ENCODE measurements around the gene GPR142. TPM values are rescaled to one million over a fixed set of nuclear protein-coding genes. Genes with fewer than 3 reads are reported as not detected.

Gene GPR142
- total and polyA plus RNA-seq, 2 of the 13 experiments (the other 11 are each of a cell fraction or from before 2014, with no cell fraction given), result not detected

- no peaks in the 10 kb centered on the region for H3K36me3 ChIP-seq (replicated peaks in 1 of 2; ENCODE audit: control insufficient read depth in 1 of 2, insufficient read depth in 2 of 2, low read length in 2 of 2)
- H2AFZ ChIP-seq (ENCODE audit: low read length), result no peak overlapping the region
- WGBS (ENCODE audit: low lambda C conversion rate), result 73% methylated on average over 5 of the region's 12 CpGs
- H3K4me1 ChIP-seq (ENCODE audit: insufficient read depth, low read length), result peaks cover 4% of the 10 kb centered on the region
- no peak overlapping the region for H3K27ac ChIP-seq (ENCODE audit: extremely low read length, insufficient read depth, low read length)
- TF ChIP-seq FOXC1 (CRISPR knock-in tag; IDR thresholded peaks at IDR 0.05; ENCODE audit: borderline replicate concordance), result no peak
- TF ChIP-seq ZNF891 (CRISPR knock-in tag; IDR thresholded peaks at IDR 0.05), result 0 out of 2 replicates have a peak, but pooled peaks have one; percentile 40
- no peaks in the 10 kb centered on the region for H4K20me1 ChIP-seq (ENCODE audit: insufficient read depth, low read length)
- peaks cover 7 to 41% of the 10 kb centered on the region in 2 experiments; a peak in 4 of 5 replicates for H3K27me3 ChIP-seq (ENCODE audit: control insufficient read depth in 1 of 2, insufficient read depth in 2 of 2, low read length in 2 of 2)
- no peaks in the 10 kb centered on the region for H3K79me2 ChIP-seq (ENCODE audit: insufficient read depth, low read length)
- H3K9ac ChIP-seq (ENCODE audit: insufficient read depth, low read depth, low read length), result no peak overlapping the region
- intact Hi-C loops (cut with micrococcal nuclease; ENCODE audit: unreplicated experiment) (no loop called here), in situ Hi-C loops (cut with HindIII; ENCODE audit: extremely low pct_ligation_motif_present, low pct_unique_long_range_greater_than_20kb) (no loop called here)
- H3K9me3 ChIP-seq (ENCODE audit: low read length), result no peaks in the 10 kb centered on the region
- DNase-seq (ENCODE audit: low spot score) (no peak), FAIRE-seq (no peak), ATAC-seq (peak; percentile 11; the same call in 1 of the 3 replicates)
- POLR2A ChIA-PET, result interaction anchor here (1.2 kb wide), 1 partner anchor 9 kb away, joined by 3 read pairs; no protein-coding TSS in a partner anchor
- no peak overlapping the region for H3K4me2 ChIP-seq (ENCODE audit: low read depth, low read length)
- H3K4me3 ChIP-seq (replicated peaks in 1 of 3; ENCODE audit: insufficient read depth in 1 of 3, low read depth in 2 of 3, low read length in 3 of 3), result no peak overlapping the region
- CTCF ChIA-PET (ENCODE audit: low intra/inter-chr PET ratio, low total read pairs), result no interaction called here
- no TSS peak for BruUV-seq (replicated peaks)
Measured at GRCh38 chr17:74403512-74404137, 36.3 kb downstream of the GPR142 start.

- peaks cover 7% of the 10 kb centered on the region for H3K4me1 ChIP-seq (ENCODE audit: insufficient read depth, low read length)
- 0 out of 3 replicates have a peak, but pooled peaks have one; percentile 13 for ATAC-seq
- H3K27ac ChIP-seq (ENCODE audit: extremely low read length, insufficient read depth, low read length), result no peak overlapping the region
- H4K20me1 ChIP-seq (ENCODE audit: insufficient read depth, low read length), result no peaks in the 10 kb centered on the region
- in situ Hi-C loops (cut with HindIII; ENCODE audit: extremely low pct_ligation_motif_present, low pct_unique_long_range_greater_than_20kb) (no loop called here), intact Hi-C loops (cut with micrococcal nuclease; ENCODE audit: unreplicated experiment) (no loop called here)
- H3K36me3 ChIP-seq (replicated peaks in 1 of 2; ENCODE audit: control insufficient read depth in 1 of 2, insufficient read depth in 2 of 2, low read length in 2 of 2), result no peaks in the 10 kb centered on the region
- H3K9ac ChIP-seq (ENCODE audit: insufficient read depth, low read depth, low read length), result no peak overlapping the region
- H3K4me3 ChIP-seq (replicated peaks in 1 of 3; ENCODE audit: insufficient read depth in 1 of 3, low read depth in 2 of 3, low read length in 3 of 3), result no peak overlapping the region
- BruUV-seq (replicated peaks), result no TSS peak
- no peaks in the 10 kb centered on the region for H3K79me2 ChIP-seq (ENCODE audit: insufficient read depth, low read length)
- no peaks in the 10 kb centered on the region for H3K9me3 ChIP-seq (ENCODE audit: low read length)
- WGBS (ENCODE audit: low lambda C conversion rate), result 58% methylated on average over 5 of the region's 7 CpGs
- ChIA-PET POLR2A (interaction anchor here (1.2 kb wide), 1 partner anchor 10 kb away, joined by 3 read pairs; no protein-coding TSS in a partner anchor), CTCF (ENCODE audit: low intra/inter-chr PET ratio, low total read pairs) (no interaction called here)
- FAIRE-seq, result no peak
- H2AFZ ChIP-seq (ENCODE audit: low read length), result no peak overlapping the region
- H3K27me3 ChIP-seq (ENCODE audit: control insufficient read depth in 1 of 2, insufficient read depth in 2 of 2, low read length in 2 of 2), result peaks cover 7 to 41% of the 10 kb centered on the region in 2 experiments; a peak in 4 of 5 replicates
- H3K4me2 ChIP-seq (ENCODE audit: low read depth, low read length), result no peak overlapping the region
- no peak for DNase-seq (ENCODE audit: low spot score)
- TF ChIP-seq ASH2L (IDR thresholded peaks at IDR 0.05; ENCODE audit: insufficient read length, low read depth, low read length) (no peak), ZNF646 (CRISPR knock-in tag; IDR thresholded peaks at IDR 0.05) (no peak), POLR2AphosphoS5 (IDR thresholded peaks at IDR 0.05; ENCODE audit: low read depth, low read length) (no peak), ZFYVE20 (CRISPR knock-in tag; IDR thresholded peaks at IDR 0.05; ENCODE audit: borderline replicate concordance, low read depth) (no peak), ZKSCAN8 (CRISPR knock-in tag; IDR thresholded peaks at IDR 0.05; ENCODE audit: borderline replicate concordance) (no peak), ZNF24 (IDR thresholded peaks at IDR 0.05) (no peak), MLX (CRISPR knock-in tag; IDR thresholded peaks at IDR 0.05) (no peak)
Measured at GRCh38 chr17:74404218-74404617, 36.9 kb downstream of the GPR142 start.

Data from HepG2 (cell line).